AG09309 (cell line): ENCODE results near the gene PECR.
"Not testable (repeated sequence)": the region's sequence is repeated elsewhere in the genome, so short reads cannot be mapped to it uniquely, and the experiment has no call there.

Experiments
- DNase-seq: peaks from one replicate; pipeline ENCODE4 v3.0.0-alpha.2; 2010; ENCODE audit warnings: low read depth
- H3K4me3 ChIP-seq: 2 replicates; pipeline ENCODE4 v1.5.1; 2011; ENCODE audit warnings: mild to moderate bottlenecking, low read depth, low read length, moderate library complexity; ENCODE audit not compliant: control insufficient read depth
- TF ChIP-seq, protein P1 (sequence below): IDR thresholded peaks from 2 replicates; pipeline ENCODE4 v1.5.1; 2011; ENCODE audit warnings: mild to moderate bottlenecking, low read depth, low read length, inconsistent platforms; ENCODE audit not compliant: insufficient read depth, control insufficient read depth; ENCODE audit errors: missing control alignments

The PECR gene

DNA sequence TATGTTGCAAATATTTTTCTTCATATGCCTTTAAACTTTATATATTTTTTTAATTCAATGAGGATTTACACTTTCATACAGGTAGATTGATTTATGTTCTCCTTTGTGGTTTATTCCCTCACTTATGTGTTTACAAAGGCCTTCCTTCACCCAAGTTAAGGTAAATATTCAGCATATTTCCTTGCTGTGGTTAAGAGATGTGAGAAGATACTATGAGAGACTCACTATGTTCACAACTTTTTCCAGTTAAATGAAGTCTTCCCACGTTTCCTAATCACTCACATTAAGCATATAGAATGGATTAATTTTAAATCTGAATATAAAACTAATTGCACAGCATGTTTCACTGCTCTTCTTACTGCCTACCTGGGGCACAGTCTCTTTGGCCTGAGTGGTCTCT, 597 bp downstream of the PECR start:
- no peak for DNase-seq
- peak overlapping the region; percentile 90 for H3K4me3 ChIP-seq
- TF ChIP-seq, protein P1, sequence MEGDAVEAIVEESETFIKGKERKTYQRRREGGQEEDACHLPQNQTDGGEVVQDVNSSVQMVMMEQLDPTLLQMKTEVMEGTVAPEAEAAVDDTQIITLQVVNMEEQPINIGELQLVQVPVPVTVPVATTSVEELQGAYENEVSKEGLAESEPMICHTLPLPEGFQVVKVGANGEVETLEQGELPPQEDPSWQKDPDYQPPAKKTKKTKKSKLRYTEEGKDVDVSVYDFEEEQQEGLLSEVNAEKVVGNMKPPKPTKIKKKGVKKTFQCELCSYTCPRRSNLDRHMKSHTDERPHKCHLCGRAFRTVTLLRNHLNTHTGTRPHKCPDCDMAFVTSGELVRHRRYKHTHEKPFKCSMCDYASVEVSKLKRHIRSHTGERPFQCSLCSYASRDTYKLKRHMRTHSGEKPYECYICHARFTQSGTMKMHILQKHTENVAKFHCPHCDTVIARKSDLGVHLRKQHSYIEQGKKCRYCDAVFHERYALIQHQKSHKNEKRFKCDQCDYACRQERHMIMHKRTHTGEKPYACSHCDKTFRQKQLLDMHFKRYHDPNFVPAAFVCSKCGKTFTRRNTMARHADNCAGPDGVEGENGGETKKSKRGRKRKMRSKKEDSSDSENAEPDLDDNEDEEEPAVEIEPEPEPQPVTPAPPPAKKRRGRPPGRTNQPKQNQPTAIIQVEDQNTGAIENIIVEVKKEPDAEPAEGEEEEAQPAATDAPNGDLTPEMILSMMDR = no peak

DNA sequence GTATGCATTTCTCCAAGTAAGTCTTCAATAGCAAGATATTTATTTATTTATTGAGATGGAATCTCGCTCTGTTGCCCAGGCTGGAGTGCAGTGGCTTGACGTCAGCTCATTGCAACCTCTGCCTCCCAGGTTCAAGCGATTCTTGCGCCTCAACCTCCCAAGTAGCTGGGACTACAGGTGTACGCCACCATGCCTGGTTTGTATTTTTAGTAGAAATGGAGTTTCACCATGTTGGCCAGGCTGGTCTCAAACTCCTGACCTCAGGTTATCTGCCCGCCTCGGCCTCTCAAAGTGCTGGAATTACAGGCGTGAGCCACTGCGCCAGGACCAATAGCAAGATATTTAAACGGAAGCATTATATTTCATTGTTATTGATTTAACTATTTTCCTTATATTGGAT, 1.6 kb downstream of the PECR start:
- not testable (repeated sequence) for DNase-seq, H3K4me3 ChIP-seq

DNA sequence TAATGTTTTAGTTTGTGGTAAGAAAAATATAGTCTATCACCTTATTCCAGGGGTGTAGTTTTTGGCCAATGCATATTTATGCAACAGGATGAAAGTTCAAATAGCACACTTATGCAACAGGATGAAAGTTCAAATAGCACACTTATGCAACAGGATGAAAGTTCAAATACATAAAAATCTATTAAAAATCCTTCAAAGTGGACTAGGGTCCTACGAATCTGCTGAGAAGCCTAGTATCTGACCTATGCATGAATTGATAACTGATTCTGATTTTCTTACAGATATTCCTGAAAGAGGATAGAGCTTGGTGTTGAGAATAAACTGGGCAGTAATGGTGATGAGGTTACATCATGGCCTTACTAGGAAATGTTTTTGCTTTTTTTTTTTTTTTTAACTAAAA, 2.8 kb downstream of the PECR start:
- H3K4me3 ChIP-seq = no peak overlapping the region
- TF ChIP-seq, protein P1 = no peak
- DNase-seq = no peak

DNA sequence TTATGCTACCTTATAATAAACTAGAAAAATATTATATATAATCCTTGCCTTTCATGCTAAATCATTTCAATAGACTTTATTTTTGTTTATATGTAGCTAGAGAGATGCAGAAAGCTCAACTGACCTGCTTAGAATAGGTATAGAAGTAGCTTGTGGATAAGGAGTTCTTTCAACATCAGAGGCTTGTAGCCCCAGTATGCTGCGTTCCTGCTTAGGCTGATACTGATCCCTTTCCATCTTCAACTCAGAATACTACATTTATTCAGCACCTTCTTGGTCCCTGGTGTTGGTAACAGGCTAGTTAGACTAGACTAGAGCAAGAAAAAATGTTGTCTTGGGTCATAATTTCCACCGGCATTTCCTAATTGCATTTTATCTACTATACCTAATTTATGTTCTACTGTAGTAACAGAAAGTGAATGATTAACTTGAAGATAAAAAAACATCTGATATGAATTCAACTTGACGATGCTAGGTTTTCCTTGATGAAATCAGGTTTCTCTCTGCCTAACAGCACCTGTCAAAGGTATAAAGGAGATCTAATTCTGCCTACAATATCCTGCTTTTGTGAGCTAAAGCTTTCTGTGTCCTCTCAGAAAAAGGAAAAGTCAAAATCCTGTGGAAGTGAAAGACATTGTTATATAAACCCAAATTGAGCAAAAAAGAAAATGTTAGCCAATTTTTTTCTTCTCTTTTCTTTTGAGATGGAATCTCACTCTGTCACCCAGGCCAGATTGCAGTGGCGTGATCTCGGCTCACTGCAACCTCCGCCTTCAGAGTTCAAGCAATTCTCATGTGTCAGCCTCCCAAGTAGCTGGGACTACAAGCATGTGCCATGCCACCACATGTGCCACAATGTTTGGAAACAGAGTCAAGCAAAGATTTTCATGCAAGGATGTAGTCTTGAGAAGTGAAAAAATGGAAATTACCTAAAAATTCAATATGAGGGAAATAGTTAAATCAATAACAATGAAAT, 5.8 kb downstream of the PECR start:
- TF ChIP-seq, protein P1 = no peak
- no peak for DNase-seq
- no peak overlapping the region for H3K4me3 ChIP-seq

DNA sequence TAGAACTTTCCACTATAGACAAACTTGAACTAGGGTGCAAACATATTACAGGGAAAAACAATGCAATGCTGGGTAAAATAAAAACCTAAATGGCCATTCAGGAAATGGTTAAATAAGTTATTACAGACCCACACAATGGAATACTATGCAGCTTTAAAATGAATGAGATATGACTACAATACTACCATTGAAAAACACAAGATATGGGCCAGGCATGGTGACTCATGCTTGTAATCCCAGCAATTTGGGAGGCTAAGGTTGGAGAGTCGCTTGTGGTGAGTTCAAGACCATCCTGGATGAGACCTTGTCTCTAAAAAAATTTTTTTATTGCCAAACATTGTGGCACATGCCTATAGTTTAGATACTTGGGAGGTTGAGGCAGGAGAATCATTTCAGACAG, 6.8 kb downstream of the PECR start:
- TF ChIP-seq, protein P1 = no peak
- H3K4me3 ChIP-seq = no peak overlapping the region
- DNase-seq = no peak

DNA sequence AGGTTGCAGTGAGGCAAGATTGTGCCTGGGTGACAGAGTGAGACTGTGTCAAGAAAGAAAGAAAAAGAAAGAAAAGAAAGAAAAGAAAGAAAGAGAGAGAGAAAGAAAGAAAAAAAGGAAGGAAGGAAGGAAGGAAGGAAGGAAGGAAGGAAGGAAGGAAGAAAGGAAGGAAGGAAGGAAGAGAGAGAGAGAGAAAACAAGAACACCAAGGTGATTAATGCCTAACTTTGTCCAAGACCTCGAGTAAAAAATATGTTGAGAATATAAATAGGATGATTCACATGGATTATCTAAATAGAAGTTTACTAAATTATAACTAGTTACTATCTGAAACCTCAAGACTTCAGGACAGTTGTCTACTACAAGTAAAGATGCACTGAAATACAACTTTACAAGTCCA, 7.2 kb downstream of the PECR start:
- TF ChIP-seq, protein P1 = no peak
- DNase-seq = no peak
- no peak overlapping the region for H3K4me3 ChIP-seq

DNA sequence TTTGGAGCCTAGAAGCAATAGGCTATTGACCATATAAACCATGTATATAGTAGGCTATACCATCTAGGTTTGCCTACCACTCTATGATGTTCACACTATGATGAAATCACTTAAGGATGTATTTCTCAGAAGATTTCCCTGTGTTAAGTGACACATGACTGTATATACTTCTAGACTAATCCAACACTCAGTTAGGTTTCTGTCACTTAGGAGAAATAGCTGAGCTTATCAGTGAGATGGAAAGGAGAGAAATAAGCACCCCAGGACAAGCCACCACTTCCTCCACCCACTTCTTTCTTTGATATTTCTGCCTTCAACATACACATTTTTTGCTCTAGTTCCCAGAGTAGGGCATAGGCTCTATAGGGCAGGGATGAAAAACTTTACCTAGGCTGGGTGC, 7.8 kb downstream of the PECR start:
- TF ChIP-seq, protein P1 = no peak
- no peak overlapping the region for H3K4me3 ChIP-seq
- no peak for DNase-seq
